ENCODE data around the gene CDC16. TPM values are rescaled to one million over a fixed set of nuclear protein-coding genes. Genes with fewer than 3 reads are reported as not detected.

CDC16 gene
- total RNA-seq, 1 donor from 2014 or later, result 73.7 TPM

GRCh38 chr13:114275304-114275703 lies 40.6 kb downstream of the CDC16 start:
- H3K36me3 Mint-ChIP-seq (ENCODE audit: unreplicated experiment), result peaks cover 40% of the 10 kb centered on the region
- H3K27ac Mint-ChIP-seq (ENCODE audit: unreplicated experiment), result no peak overlapping the region
- H3K4me1 Mint-ChIP-seq (ENCODE audit: unreplicated experiment), result peaks cover 12% of the 10 kb centered on the region
- no peaks in the 10 kb centered on the region for H3K9me3 Mint-ChIP-seq (ENCODE audit: unreplicated experiment)
- H3K4me3 Mint-ChIP-seq (ENCODE audit: unreplicated experiment), result no peak overlapping the region
- TF ChIP-seq, protein P1, sequence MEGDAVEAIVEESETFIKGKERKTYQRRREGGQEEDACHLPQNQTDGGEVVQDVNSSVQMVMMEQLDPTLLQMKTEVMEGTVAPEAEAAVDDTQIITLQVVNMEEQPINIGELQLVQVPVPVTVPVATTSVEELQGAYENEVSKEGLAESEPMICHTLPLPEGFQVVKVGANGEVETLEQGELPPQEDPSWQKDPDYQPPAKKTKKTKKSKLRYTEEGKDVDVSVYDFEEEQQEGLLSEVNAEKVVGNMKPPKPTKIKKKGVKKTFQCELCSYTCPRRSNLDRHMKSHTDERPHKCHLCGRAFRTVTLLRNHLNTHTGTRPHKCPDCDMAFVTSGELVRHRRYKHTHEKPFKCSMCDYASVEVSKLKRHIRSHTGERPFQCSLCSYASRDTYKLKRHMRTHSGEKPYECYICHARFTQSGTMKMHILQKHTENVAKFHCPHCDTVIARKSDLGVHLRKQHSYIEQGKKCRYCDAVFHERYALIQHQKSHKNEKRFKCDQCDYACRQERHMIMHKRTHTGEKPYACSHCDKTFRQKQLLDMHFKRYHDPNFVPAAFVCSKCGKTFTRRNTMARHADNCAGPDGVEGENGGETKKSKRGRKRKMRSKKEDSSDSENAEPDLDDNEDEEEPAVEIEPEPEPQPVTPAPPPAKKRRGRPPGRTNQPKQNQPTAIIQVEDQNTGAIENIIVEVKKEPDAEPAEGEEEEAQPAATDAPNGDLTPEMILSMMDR (IDR thresholded peaks at IDR 0.05), result no peak
- no peak for DNase-seq (ENCODE audit: extremely low spot score, unreplicated experiment)
- H3K27me3 Mint-ChIP-seq (ENCODE audit: unreplicated experiment), result no peaks in the 10 kb centered on the region

- Mint-ChIP-seq H3K36me3 (ENCODE audit: unreplicated experiment) (peaks cover 18% of the 10 kb centered on the region), H3K27me3 (ENCODE audit: unreplicated experiment) (no peaks in the 10 kb centered on the region), H3K9me3 (ENCODE audit: unreplicated experiment) (no peaks in the 10 kb centered on the region), H3K4me1 (ENCODE audit: unreplicated experiment) (peaks cover 32% of the 10 kb centered on the region), H3K27ac (ENCODE audit: unreplicated experiment) (peak overlapping the region; percentile 96), H3K4me3 (ENCODE audit: unreplicated experiment) (no peak overlapping the region)
- TF ChIP-seq, protein P1 (IDR thresholded peaks at IDR 0.05), result no peak
- no peak for DNase-seq (ENCODE audit: extremely low spot score, unreplicated experiment)
Observed at GRCh38 chr13:114279146-114279545, 44.4 kb downstream of the CDC16 start.

DNA sequence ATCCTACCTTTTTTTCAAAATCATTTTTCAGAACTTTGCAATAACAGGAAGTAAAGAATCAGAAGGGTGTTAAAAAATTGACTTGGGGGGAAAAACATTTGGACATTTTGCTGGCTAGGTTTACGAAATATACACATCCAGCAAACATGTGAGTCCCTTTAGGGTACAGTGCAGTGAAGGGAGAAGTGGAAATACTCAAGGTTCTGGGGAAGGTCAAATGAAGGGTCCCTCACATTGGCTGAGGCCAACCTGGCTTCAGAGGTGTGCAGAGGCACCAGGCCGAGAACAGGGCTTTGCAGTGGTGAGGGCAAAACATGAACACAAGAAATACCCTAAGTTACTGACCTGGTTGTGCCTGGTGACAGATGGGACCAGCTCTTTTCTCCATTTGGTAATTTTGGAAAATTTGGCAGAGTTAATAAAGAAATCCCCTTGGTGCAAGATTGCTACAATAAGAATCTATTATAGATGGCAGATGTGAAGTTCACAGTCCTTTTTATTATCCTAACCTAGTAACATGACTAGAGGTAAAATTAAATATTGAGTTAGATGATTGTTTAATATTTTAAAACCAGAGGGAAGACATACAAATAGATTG lies 45.2 kb downstream of the CDC16 start:
- peaks cover 15% of the 10 kb centered on the region for H3K36me3 Mint-ChIP-seq (ENCODE audit: unreplicated experiment)
- H3K27ac Mint-ChIP-seq (ENCODE audit: unreplicated experiment), result peak overlapping the region; percentile 96
- H3K27me3 Mint-ChIP-seq (ENCODE audit: unreplicated experiment), result no peaks in the 10 kb centered on the region
- peaks cover 33% of the 10 kb centered on the region for H3K4me1 Mint-ChIP-seq (ENCODE audit: unreplicated experiment)
- H3K4me3 Mint-ChIP-seq (ENCODE audit: unreplicated experiment), result peak overlapping the region; percentile 38
- no peak for DNase-seq (ENCODE audit: extremely low spot score, unreplicated experiment)
- H3K9me3 Mint-ChIP-seq (ENCODE audit: unreplicated experiment), result no peaks in the 10 kb centered on the region
- TF ChIP-seq, protein P1 (IDR thresholded peaks at IDR 0.05), result no peak

GRCh38 chr13:114281351-114282040 lies 46.8 kb downstream of the CDC16 start, which contains the start of gene UPF3A:
TSS of gene UPF3A (plus strand) at chr13:114281601. CDS start at chr13:114281640, 39 bp downstream.
- H3K4me1 Mint-ChIP-seq (ENCODE audit: unreplicated experiment), result peaks cover 36% of the 10 kb centered on the region
- peak; percentile 96 for DNase-seq (ENCODE audit: extremely low spot score, unreplicated experiment)
- no peaks in the 10 kb centered on the region for H3K9me3 Mint-ChIP-seq (ENCODE audit: unreplicated experiment)
- TF ChIP-seq, protein P1 (IDR thresholded peaks at IDR 0.05), result no peak
- H3K27ac Mint-ChIP-seq (ENCODE audit: unreplicated experiment), result peak within 1 kb of the TSS; percentile 96
- no peaks in the 10 kb centered on the region for H3K27me3 Mint-ChIP-seq (ENCODE audit: unreplicated experiment)
- peak within 1 kb of the TSS; percentile 86 for H3K4me3 Mint-ChIP-seq (ENCODE audit: unreplicated experiment)
- H3K36me3 Mint-ChIP-seq (ENCODE audit: unreplicated experiment), result peaks cover 14% of the 10 kb centered on the region

- no peaks in the 10 kb centered on the region for H3K27me3 Mint-ChIP-seq (ENCODE audit: unreplicated experiment)
- peaks cover 40% of the 10 kb centered on the region for H3K4me1 Mint-ChIP-seq (ENCODE audit: unreplicated experiment)
- peak overlapping the region; percentile 86 for H3K4me3 Mint-ChIP-seq (ENCODE audit: unreplicated experiment)
Observed at GRCh38 chr13:114282041-114282670, 47.5 kb downstream of the CDC16 start.

More at GRCh38 chr13:114282041-114282670, 47.5 kb downstream of the CDC16 start:
- Mint-ChIP-seq H3K9me3 (ENCODE audit: unreplicated experiment) (no peaks in the 10 kb centered on the region), H3K36me3 (ENCODE audit: unreplicated experiment) (peaks cover 20% of the 10 kb centered on the region), H3K27ac (ENCODE audit: unreplicated experiment) (peak overlapping the region; percentile 91)
- TF ChIP-seq, protein P1 (IDR thresholded peaks at IDR 0.05), result no peak
- DNase-seq (ENCODE audit: extremely low spot score, unreplicated experiment), result peak; percentile 87

Data from osteocyte (in vitro differentiated cells).